Loucy (cell line): ENCODE measurements around the gene STARD6.

Source experiments
- EZH2phosphoT487 ChIP-seq: fragments of 200-600 bp; IDR thresholded peaks from 2 replicates; pipeline ENCODE4 v1.6.1; 2018; ENCODE audit warnings: antibody characterized with exemption, mild to moderate bottlenecking, moderate library complexity, borderline replicate concordance
- TF ChIP-seq, protein P1 (sequence below): fragments of 200-600 bp; sonication (generic); conservative IDR thresholded peaks from 2 replicates; pipeline ENCODE4 v1.5.1; 2014; ENCODE audit warnings: mild to moderate bottlenecking, antibody characterized with exemption, low read length

DNA sequence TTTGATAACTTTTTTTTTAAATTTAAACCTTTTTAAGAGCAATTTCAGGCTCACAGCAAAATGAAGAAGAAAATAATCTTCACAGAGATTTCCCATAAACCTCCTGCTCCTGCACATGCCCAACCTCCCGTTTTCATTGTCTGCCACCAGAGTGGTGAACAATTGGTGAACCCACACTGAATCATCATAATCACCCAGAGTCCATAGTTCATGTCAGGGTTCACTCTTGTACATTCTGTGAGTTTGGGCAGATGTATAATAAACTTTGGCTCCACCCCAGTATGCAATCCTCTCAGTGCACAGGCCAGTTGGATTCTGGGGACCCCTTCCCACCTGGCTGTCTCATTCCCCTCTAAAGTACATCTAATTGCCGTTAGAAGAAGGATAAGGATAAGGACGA, 24.4 kb upstream of the STARD6 start:
- TF ChIP-seq, protein P1, sequence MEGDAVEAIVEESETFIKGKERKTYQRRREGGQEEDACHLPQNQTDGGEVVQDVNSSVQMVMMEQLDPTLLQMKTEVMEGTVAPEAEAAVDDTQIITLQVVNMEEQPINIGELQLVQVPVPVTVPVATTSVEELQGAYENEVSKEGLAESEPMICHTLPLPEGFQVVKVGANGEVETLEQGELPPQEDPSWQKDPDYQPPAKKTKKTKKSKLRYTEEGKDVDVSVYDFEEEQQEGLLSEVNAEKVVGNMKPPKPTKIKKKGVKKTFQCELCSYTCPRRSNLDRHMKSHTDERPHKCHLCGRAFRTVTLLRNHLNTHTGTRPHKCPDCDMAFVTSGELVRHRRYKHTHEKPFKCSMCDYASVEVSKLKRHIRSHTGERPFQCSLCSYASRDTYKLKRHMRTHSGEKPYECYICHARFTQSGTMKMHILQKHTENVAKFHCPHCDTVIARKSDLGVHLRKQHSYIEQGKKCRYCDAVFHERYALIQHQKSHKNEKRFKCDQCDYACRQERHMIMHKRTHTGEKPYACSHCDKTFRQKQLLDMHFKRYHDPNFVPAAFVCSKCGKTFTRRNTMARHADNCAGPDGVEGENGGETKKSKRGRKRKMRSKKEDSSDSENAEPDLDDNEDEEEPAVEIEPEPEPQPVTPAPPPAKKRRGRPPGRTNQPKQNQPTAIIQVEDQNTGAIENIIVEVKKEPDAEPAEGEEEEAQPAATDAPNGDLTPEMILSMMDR, result no peak
- no peak for TF ChIP-seq EZH2phosphoT487
